Mesendoderm (in vitro differentiated cells): ENCODE measurements around the gene FBXO10.
A peak's percentile ranks its signal among the peaks of the same experiment; 100 is the strongest.
"Not testable (repeated sequence)": the region's sequence is repeated elsewhere in the genome, so short reads cannot be mapped to it uniquely, and the experiment has no call there.

ENCODE experiments used
- DNase-seq: peaks from one replicate; pipeline ENCODE4 v3.0.0; 2013
- H2AK5ac ChIP-seq: 2 replicates; pipeline ENCODE4 v1.6.1; 2013; ENCODE audit warnings: low read length, inconsistent platforms
- H2BK120ac ChIP-seq: 2 replicates; pipeline ENCODE4 v1.6.1; 2013; ENCODE audit warnings: low read depth, mild to moderate bottlenecking, low read length, moderate library complexity, mixed read lengths
- H2BK15ac ChIP-seq: replicated peaks from 2 replicates; pipeline ENCODE4 v1.6.1; 2013; ENCODE audit warnings: low read depth, mild to moderate bottlenecking, moderate library complexity
- H2BK5ac ChIP-seq: 2 replicates; pipeline ENCODE4 v1.6.1; 2013; ENCODE audit warnings: low read length, inconsistent platforms
- H3K18ac ChIP-seq: 2 replicates; pipeline ENCODE4 v1.6.1; 2013; ENCODE audit warnings: mild to moderate bottlenecking, low read length, mixed read lengths
- H3K23ac ChIP-seq: one replicate; pipeline ENCODE4 v1.6.1; 2013; ENCODE audit warnings: low read length
- H3K27ac ChIP-seq: 2 replicates; pipeline ENCODE4 v1.5.1; 2013; ENCODE audit warnings: low read depth, mild to moderate bottlenecking, inconsistent platforms, low read length, moderate library complexity
- H3K27me3 ChIP-seq: 2 replicates; pipeline ENCODE4 v1.6.1; 2013; ENCODE audit warnings: low read length, control low read depth, mild to moderate bottlenecking, inconsistent platforms; ENCODE audit not compliant: insufficient read depth, poor library complexity
- H3K36me3 ChIP-seq: 2 replicates; pipeline ENCODE4 v1.6.1; 2013; ENCODE audit warnings: low read length, inconsistent platforms; ENCODE audit not compliant: control insufficient read depth, insufficient read depth
- H3K4ac ChIP-seq: one replicate; pipeline ENCODE4 v1.6.1; 2013; ENCODE audit warnings: low read depth, mild to moderate bottlenecking, low read length, moderate library complexity
- H3K4me1 ChIP-seq: 2 replicates; pipeline ENCODE4 v1.6.1; 2013; ENCODE audit warnings: low read depth, low read length, inconsistent platforms; ENCODE audit not compliant: control insufficient read depth
- H3K4me2 ChIP-seq: 2 replicates; pipeline ENCODE4 v1.6.1; 2013; ENCODE audit warnings: low read length
- H3K4me3 ChIP-seq: 2 replicates; pipeline ENCODE4 v1.5.1; 2013; ENCODE audit warnings: mild to moderate bottlenecking, low read length
- H3K56ac ChIP-seq: one replicate; pipeline ENCODE4 v1.6.1; 2013; ENCODE audit warnings: low read length
- H3K79me1 ChIP-seq: 2 replicates; pipeline ENCODE4 v1.6.1; 2013; ENCODE audit warnings: low read length, inconsistent platforms
- H3K79me2 ChIP-seq: 2 replicates; pipeline ENCODE4 v1.6.1; 2013; ENCODE audit warnings: mild to moderate bottlenecking, low read length; ENCODE audit not compliant: control insufficient read depth, insufficient read depth
- H3K9ac ChIP-seq: 2 replicates; pipeline ENCODE4 v1.6.1; 2013; ENCODE audit warnings: low read length, inconsistent platforms
- H4K5ac ChIP-seq: one replicate; pipeline ENCODE4 v1.6.1; 2013; ENCODE audit warnings: low read length
- H4K8ac ChIP-seq: one replicate; pipeline ENCODE4 v1.6.1; 2013; ENCODE audit warnings: low read depth, mild to moderate bottlenecking, control low read depth, low read length, moderate library complexity
- WGBS: extraction: QIAGEN DNeasy Blood & Tissue Kit; methylation state at CpG from one replicate; pipeline ENCODE4 v1.1.7; 2013; ENCODE audit warnings: low lambda C conversion rate, missing lambda C conversion rate; ENCODE audit not compliant: insufficient coverage; ENCODE audit errors: extremely low coverage; 5-methylcytosine and 5-hydroxymethylcytosine counted together

The FBXO10 gene

DNA sequence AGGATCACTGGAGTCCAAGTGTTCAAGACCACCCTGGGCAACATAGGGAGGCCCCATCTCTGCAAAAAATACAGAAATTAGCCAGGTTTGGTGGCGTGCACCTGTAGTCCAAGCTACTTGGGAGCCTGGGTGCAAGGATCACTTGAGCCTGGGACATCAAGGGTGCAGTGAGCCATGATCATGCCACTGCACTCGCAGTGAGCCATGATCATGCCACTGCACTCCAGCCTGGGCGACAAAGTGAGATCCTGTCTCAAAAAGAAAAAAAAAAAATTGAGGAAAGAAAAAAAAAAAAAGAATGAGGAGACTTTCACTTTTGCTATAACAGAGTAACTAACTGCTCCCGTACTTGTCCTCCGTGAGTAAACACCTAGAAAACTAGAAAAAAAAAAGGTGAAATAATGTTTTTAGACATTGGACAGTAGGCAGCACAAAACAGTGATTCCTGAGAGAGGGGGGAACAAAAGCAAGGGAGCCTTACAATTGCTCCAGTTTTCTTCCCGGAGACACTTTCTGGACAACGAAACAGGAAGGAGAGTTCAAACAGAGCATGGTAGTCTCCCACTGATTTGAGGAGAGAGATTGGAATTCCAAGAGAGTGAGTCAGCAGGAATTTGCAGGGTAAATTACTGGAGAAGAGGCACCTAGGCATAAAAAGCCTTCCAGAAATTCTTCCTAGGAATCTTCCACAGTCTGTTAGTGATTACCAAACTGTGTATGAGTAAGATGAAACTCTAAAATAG is 104.1 kb downstream of the FBXO10 start:
- H2AK5ac ChIP-seq = peak overlapping the region; percentile 52
- peak overlapping the region; percentile 76 for H3K18ac ChIP-seq
- peak overlapping the region; percentile 19 for H3K9ac ChIP-seq
- H2BK120ac ChIP-seq = peak overlapping the region; percentile 14
- peak overlapping the region; percentile 81 for H3K27ac ChIP-seq
- H4K5ac ChIP-seq = no peak overlapping the region
- peak overlapping the region; percentile 0 for H2BK15ac ChIP-seq
- DNase-seq = peak; percentile 98
- H4K8ac ChIP-seq = no peak overlapping the region
- no peak overlapping the region for H3K4me2 ChIP-seq
- peak overlapping the region; percentile 71 for H2BK5ac ChIP-seq
- no peaks in the 10 kb centered on the region for H3K27me3 ChIP-seq
- H3K23ac ChIP-seq = no peak overlapping the region
- H3K36me3 ChIP-seq = no peaks in the 10 kb centered on the region
- H3K79me1 ChIP-seq = no peaks in the 10 kb centered on the region
- no peak overlapping the region for H3K4me3 ChIP-seq
- H3K79me2 ChIP-seq = no peaks in the 10 kb centered on the region
- H3K4me1 ChIP-seq = peaks cover 1% of the 10 kb centered on the region
- H3K56ac ChIP-seq = peak overlapping the region; percentile 79
- no peak overlapping the region for H3K4ac ChIP-seq
- no CpG with 5 or more reads among the region's 7 CpGs for WGBS

DNA sequence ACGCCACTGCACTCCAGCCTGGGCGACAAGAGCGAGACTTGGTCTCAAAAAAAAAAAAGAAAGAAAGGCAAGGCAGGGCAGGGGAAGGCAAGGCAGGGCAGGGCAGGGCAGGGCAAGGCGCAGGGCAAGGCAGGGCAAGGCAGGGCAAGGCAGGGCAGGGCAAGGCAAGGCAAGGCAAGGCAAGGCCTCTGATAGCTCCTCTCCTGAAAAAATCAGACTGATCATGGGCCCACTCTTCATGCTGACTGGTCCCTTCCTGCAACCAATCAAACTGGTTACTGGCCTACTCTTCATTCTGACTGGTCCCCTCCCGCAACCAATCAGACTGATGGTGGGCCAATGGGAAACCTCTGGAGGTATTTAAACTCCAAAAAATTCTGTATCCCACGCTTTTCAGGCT is 107.6 kb downstream of the FBXO10 start:
- no peak overlapping the region for H3K9ac ChIP-seq
- no peaks in the 10 kb centered on the region for H3K36me3 ChIP-seq
- no peak overlapping the region for H2BK5ac ChIP-seq
- H3K18ac ChIP-seq = no peak overlapping the region
- peaks cover 2% of the 10 kb centered on the region for H3K79me1 ChIP-seq
- no peak overlapping the region for H3K4ac ChIP-seq
- H3K27ac ChIP-seq = no peak overlapping the region
- peak; percentile 39 for DNase-seq
- H2BK120ac ChIP-seq = no peak overlapping the region
- no CpG with 5 or more reads among the region's 6 CpGs for WGBS
- H2BK15ac ChIP-seq = no peak overlapping the region
- no peaks in the 10 kb centered on the region for H3K27me3 ChIP-seq
- H4K5ac ChIP-seq = no peak overlapping the region
- peaks cover 3% of the 10 kb centered on the region for H3K4me1 ChIP-seq
- no peak overlapping the region for H4K8ac ChIP-seq
- H3K23ac ChIP-seq = no peak overlapping the region
- H3K56ac ChIP-seq = peak overlapping the region; percentile 34
- H3K4me3 ChIP-seq = no peak overlapping the region
- no peak overlapping the region for H2AK5ac ChIP-seq
- H3K79me2 ChIP-seq = peaks cover 9% of the 10 kb centered on the region
- H3K4me2 ChIP-seq = no peak overlapping the region

DNA sequence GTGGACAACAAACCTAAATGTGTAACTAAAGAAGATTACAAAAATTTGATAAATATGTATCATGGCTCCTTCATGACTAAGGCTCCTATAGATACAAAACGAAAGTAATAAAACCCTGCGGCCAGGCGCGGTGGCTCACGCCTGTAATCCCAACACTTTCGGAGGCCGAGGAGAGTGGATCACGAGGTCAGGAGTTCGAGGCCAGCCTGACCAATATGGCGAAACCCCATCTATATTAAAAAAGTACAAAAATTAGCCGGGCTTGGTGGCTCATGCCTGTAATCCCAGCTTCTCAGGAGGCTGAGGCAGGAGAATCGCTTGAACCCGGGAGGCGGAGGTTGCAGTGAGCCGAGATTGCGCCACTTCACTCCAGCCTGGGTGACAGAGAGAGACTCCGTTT is 108.7 kb downstream of the FBXO10 start:
- H3K23ac ChIP-seq, H4K5ac ChIP-seq, H3K36me3 ChIP-seq, H3K56ac ChIP-seq, H3K79me1 ChIP-seq, H3K27ac ChIP-seq, H3K18ac ChIP-seq, H3K27me3 ChIP-seq, H3K4me3 ChIP-seq, H3K9ac ChIP-seq, H2BK5ac ChIP-seq, H2BK15ac ChIP-seq, H3K4me2 ChIP-seq, H4K8ac ChIP-seq, H2AK5ac ChIP-seq, H3K4ac ChIP-seq, DNase-seq, H3K4me1 ChIP-seq: not testable (repeated sequence)
- peak overlapping the region; percentile 64 for H2BK120ac ChIP-seq
- WGBS = no CpG with 5 or more reads among the region's 17 CpGs
- H3K79me2 ChIP-seq = peaks cover 19% of the 10 kb centered on the region

- Histone ChIP-seq H2AK5ac (no peak overlapping the region), H2BK5ac (peak overlapping the region; percentile 17), H3K79me1 (peaks cover 2% of the 10 kb centered on the region), H3K4me3 (peak overlapping the region; percentile 9), H3K18ac (peak overlapping the region; percentile 77), H3K27ac (peak overlapping the region; percentile 97), H3K23ac (no peak overlapping the region), H4K5ac (no peak overlapping the region), H3K4me2 (peak overlapping the region; percentile 38), H3K36me3 (no peaks in the 10 kb centered on the region), H3K79me2 (peaks cover 31% of the 10 kb centered on the region), H3K9ac (peak overlapping the region; percentile 73), H3K4me1 (peaks cover 3% of the 10 kb centered on the region), H3K27me3 (no peaks in the 10 kb centered on the region), H2BK15ac (no peak overlapping the region), H3K4ac (peak overlapping the region; percentile 98), H2BK120ac (peak overlapping the region; percentile 10), H4K8ac (peak overlapping the region; percentile 87), H3K56ac (peak overlapping the region; percentile 88)
- no CpG with 5 or more reads among the region's 47 CpGs for WGBS
- peak; percentile 94 for DNase-seq
These were observed 110.0 kb downstream of the FBXO10 start for GRCh38 chr9:37466037-37466709.

DNA sequence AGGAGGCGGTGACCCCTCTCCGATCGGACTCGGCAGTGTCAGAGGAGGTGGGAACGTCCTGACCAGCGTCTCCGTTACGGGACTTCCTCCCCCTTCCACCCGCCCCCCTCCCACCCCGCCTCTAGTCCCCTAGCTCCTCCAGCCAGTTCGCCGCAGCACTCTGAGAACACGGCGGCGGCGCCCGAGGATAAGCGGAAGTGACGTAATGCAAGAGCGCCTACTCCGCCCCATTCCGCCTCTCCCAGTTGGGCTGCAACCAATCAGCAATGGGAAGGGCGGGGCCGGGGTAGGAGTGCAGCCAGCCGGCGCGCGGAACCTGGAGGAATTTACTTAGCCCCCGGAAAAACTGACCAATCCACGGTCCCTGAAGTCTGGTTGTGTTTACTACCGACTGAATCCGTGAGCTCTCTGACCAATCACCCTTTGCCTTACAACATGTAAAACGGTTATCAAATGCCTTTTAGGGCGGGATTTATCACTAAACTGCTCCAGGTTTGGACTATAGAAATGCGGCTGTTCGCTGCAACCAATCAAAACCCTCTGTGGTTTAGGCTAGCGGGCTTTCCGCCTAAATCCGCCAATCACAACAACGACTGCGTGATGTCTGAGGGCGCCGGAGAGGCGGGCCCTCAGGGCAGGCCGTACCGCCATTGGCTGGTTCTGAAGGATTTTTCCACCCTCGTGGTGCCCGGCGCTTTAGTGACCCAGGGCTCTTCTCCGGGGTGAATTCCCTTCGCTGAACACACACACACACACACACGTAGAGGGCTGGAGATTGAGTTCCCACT is 110.7 kb downstream of the FBXO10 start, which contains the start of gene ZBTB5:
Gene ZBTB5, minus strand, starts transcription at position 202 of the 788 bp plus-strand sequence. CDS start 22,899 bp downstream, outside the sequence.
- H3K79me1 ChIP-seq = peaks cover 3% of the 10 kb centered on the region
- H3K18ac ChIP-seq = peak within 1 kb of the TSS; percentile 77
- peaks cover 3% of the 10 kb centered on the region for H3K4me1 ChIP-seq
- H2AK5ac ChIP-seq = no peak within 1 kb of the TSS
- peak; percentile 100 for DNase-seq
- H2BK15ac ChIP-seq = no peak within 1 kb of the TSS
- peak within 1 kb of the TSS; percentile 99 for H3K9ac ChIP-seq
- peak within 1 kb of the TSS; percentile 97 for H3K27ac ChIP-seq
- H3K79me2 ChIP-seq = peaks cover 39% of the 10 kb centered on the region
- H3K27me3 ChIP-seq = no peaks in the 10 kb centered on the region
- H3K23ac ChIP-seq = peak within 1 kb of the TSS; percentile 89
- H3K4ac ChIP-seq = peak within 1 kb of the TSS; percentile 98
- H4K8ac ChIP-seq = peak within 1 kb of the TSS; percentile 87
- H3K4me3 ChIP-seq = peak within 1 kb of the TSS; percentile 98
- no CpG with 5 or more reads among the region's 52 CpGs for WGBS
- no peak within 1 kb of the TSS for H4K5ac ChIP-seq
- peak within 1 kb of the TSS; percentile 99 for H3K56ac ChIP-seq
- peak within 1 kb of the TSS; percentile 10 for H2BK120ac ChIP-seq
- H2BK5ac ChIP-seq = peak within 1 kb of the TSS; percentile 94
- H3K36me3 ChIP-seq = no peaks in the 10 kb centered on the region
- peak within 1 kb of the TSS; percentile 91 for H3K4me2 ChIP-seq
